Measurements from ENCODE around the gene C12orf42.

Gene C12orf42

DNA sequence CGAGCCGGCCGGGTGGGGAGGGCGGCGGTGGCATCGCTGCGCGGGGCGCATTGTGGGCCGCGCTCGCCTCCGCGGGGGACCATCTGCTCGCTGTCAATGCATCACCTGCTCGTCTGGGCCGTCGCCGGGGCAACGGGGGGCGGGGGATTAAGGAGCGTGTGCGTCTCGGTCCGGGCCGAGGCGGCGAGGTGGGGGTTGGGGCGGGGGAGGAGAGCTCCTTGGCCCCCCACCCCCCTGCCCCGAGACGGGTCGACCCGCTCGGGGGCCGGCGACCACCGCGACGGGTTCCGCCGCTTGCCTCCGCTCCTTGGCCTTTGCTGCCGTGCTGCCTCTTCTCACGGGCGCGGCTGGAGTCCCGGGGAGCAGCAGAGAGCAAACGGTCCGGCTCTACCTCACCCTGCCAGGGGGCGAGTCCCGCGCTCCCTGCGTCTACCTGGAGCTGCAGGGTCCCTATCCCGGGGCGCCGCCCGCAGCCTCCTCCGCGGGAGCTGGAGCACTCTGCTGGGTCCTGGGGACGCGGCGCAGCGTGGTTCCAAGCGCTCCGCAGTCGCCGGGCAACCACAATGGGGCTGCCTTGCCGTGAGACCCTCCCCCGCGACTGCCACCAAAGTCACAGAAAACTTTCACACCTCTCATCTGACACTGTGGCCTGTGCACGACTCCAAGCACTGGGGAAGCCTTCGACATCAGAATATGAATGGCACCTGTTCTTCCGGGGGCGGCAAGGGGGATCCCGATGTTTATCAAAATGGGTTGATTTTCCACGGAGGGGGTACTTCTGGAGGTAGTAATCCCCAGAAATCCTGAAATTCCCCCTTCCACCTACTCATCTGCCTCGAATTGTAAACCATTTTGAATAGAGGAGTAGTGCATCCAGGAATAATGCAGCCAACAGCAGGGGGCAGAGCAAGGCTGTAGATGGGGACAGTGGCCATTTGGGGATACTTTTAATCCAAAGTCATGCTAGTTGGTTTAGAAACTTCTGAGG is at the start of gene C12orf42:
Gene C12orf42 (minus strand): TSS at position 500 of the 988 bp plus-strand sequence. CDS start 17,542 bp downstream, outside the sequence.
- in situ Hi-C loops (cut with HindIII; ENCODE audit: low pct_ligation_motif_present, low pct_unique_long_range_greater_than_20kb, low sequenced_read_pairs): no loop called here
- DNase-seq: peak; percentile 58

DNA sequence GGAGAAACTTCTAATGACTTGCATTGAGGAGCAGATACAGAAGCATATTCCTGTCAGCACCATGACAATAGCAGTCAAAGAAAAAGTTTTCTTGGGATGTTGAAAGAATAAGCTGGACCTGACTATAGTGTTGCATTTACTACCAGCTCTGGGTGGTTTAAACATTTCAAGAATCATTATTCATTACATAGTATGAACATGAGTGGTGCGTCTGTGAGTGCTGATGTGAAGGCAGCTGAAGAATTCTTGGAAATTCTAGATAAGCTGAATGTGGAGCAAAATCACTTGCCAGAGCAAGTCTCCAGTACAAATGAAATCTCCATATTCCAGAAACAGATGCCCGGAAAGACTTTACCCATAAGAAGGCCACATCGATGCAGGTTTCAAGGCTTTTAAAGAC is 46.3 kb upstream of the C12orf42 start:
- no peak for DNase-seq
- in situ Hi-C loops (cut with HindIII; ENCODE audit: low pct_ligation_motif_present, low pct_unique_long_range_greater_than_20kb, low sequenced_read_pairs): no loop called here

DNA sequence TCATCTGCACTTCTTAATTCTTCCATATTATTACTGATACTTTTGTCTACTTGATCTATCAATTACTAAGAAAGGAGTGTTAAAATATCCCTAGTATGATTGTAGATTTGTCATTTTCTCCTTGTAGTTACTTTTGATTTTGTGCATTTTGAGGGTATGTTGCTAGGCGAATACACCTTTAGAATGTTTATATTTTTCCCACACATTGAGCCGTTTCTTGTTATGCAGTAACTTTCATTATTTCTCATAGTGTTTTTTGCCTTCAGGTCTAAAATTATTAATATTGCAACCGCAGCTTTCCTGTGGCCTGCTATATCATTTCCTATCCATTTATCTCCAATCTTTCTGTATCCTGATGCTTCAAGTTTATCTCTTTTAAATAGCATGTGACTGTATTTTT is 44.6 kb upstream of the C12orf42 start:
- no peak for DNase-seq
- in situ Hi-C loops (cut with HindIII; ENCODE audit: low pct_ligation_motif_present, low pct_unique_long_range_greater_than_20kb, low sequenced_read_pairs): no loop called here

DNA sequence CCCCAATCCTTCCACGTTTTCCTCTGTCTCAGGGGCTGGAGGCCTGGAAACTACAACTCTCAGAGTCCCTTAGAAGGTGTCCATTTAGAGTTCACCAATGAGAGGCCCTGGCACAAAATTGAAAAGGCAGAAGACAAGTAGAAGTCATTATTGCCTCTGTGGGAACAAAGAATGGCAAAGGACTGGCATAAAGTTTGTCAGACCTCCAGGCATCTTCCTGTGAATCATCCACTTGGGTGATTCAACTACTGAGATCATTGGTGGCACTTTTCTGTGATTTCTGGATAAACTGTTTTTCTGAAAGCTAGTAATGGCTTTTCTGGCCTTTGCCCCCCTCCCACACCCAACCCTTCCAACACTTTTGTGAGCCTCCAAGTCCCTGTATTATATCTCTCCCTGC is 42.6 kb upstream of the C12orf42 start:
- in situ Hi-C loops (cut with HindIII; ENCODE audit: low pct_ligation_motif_present, low pct_unique_long_range_greater_than_20kb, low sequenced_read_pairs): no loop called here
- DNase-seq: no peak

DNA sequence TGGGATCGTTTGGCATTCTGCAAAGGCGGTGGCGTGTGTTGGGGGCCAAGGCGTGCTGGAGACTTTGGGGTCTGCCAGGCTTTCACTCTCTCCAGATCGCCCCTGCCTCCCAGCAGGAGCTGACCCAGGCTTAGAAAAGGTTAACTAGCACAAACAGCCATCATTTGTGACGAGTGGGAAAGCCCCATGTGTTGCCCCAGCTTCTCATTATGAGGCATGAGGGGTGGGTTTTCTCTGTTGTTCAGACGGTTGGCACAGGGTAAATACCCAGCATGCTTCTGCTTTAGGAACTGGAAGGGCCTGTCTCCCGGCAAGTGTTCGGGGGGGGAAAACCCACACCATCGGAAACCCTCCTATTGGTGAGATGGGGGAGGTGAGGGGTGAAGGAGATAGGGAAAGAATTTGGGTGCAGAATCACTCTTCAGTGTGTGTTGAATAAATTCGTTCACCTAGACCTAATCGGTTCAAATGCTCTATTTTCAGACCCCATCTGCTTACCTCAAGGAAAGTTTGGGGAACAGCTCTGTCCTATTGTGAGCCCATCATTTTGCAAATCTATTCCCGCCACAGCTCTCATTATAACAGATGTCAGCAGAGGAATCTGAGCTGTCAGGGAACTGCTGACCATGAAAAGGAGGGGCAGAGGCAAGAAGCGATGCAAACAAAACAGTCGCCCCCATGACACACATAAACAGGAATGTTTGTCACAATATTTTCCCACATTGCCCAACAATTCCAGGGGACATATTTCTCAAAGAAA is 34.7 kb upstream of the C12orf42 start:
- in situ Hi-C loops (cut with HindIII; ENCODE audit: low pct_ligation_motif_present, low pct_unique_long_range_greater_than_20kb, low sequenced_read_pairs): no loop called here
- DNase-seq: no peak

DNA sequence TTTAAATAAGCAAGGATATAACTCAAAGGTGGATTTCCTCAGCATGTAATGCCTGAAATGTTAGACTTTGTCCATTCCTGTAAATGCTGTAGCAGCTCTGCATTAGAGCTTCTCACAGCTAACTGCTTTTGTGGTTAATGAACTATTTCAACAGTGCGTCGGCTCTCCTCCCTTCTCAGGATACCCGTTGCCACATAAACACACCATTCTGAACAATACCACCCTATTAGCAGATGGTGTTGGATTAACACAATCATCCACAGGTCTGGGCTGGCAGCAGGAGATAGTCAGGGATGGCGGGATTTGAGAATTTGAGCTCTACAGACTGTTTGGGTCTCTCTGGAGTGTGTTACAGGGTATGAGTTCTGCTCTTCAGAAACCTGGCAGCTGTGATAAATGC is 33.5 kb upstream of the C12orf42 start:
- no peak for DNase-seq
- in situ Hi-C loops (cut with HindIII; ENCODE audit: low pct_ligation_motif_present, low pct_unique_long_range_greater_than_20kb, low sequenced_read_pairs): no loop called here

DNA sequence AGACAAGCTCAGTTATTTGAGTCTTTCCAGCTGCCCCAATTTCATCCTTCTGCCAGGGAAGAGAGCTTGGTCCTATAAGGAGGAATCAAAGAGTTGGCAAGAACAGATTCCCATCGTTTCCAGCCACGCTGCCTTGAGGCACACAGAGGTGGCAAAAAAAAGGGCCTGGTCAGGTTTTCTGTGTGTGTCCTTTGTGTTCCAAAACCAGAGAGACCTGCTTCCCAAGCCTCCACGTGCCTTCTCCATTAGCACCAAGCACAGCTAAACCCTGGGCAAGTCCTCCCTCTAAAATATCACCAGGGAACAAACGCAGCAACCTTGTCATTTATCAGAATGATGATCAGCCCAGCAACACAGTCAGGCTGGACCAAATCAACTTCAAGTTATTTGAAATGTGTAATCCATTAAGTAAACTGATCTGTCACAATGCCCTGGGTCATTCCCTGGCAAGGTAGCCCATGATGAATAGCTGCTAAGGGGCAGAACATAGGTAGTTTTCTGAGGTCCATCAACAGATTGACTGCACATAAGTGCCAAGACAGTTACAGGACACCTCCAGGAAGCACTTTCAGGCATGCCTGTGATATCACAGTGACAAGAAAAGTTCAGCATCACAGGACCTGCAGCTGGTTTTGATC is 28.6 kb upstream of the C12orf42 start:
- no peak for DNase-seq
- in situ Hi-C loops (cut with HindIII; ENCODE audit: low pct_ligation_motif_present, low pct_unique_long_range_greater_than_20kb, low sequenced_read_pairs): no loop called here

DNA sequence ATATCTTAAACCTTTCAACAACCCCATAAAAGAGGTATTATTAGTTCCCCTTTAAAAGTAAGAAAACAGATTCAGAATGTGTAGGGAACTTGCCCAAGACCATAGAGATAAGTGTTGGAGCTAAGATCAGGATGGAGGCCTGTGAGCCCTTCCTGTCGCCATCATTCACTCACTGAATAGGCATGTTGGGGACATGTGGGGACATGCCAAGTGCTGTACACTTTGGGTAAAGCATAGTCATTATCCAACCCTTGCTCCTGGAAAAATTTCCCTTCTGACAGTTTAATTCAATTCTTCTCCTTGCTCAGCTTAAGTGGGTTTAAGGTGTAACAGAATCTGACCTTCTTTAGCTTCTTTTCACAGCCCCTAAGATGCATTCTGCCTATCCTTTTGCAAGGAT is 28.0 kb upstream of the C12orf42 start:
- in situ Hi-C loops (cut with HindIII; ENCODE audit: low pct_ligation_motif_present, low pct_unique_long_range_greater_than_20kb, low sequenced_read_pairs): no loop called here
- no peak for DNase-seq

DNA sequence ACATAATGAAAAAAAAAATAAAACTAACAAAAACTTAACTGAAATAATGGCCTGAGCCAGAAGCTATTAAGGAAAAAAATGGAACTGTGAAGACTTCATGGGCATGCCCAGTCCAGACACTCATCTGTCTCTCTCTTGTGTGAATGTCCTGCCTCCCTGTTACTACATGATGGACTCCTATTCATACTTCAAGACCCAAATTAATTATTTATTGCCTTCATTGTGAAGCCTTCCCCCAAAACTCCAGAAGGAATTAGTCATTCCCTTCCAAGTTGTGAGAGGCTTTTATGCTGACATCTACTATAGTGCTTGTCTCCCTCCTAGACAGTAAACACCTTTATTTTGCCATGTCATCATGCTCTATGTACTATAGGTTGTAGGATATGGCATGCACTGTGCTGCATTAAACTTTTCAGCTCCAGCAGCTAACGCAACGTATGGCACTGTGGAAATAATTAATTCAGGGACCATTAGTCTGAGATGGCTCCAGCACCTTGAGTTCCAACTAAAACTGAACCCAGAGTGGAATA is 25.0 kb upstream of the C12orf42 start:
- DNase-seq: no peak
- in situ Hi-C loops (cut with HindIII; ENCODE audit: low pct_ligation_motif_present, low pct_unique_long_range_greater_than_20kb, low sequenced_read_pairs): no loop called here

DNA sequence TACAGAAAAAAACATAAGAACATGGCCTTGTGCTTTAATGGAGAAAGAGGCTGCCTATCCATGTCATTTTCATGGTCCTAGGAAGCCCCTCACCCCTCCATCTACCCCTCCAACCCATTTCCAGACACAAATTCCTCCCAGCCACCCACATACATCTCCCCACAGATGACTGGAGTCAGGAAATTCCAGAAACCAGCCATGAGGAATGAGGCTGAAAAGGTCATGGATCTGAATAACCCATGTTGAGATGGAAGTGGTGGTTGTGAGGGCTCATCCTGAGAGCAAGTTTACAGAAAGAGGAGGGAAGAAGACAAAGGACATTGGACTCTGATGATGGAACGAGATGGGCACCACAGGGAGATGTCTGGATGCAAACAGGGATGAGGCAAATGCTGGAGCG is 23.9 kb upstream of the C12orf42 start:
- DNase-seq: no peak
- in situ Hi-C loops (cut with HindIII; ENCODE audit: low pct_ligation_motif_present, low pct_unique_long_range_greater_than_20kb, low sequenced_read_pairs): no loop called here

DNA sequence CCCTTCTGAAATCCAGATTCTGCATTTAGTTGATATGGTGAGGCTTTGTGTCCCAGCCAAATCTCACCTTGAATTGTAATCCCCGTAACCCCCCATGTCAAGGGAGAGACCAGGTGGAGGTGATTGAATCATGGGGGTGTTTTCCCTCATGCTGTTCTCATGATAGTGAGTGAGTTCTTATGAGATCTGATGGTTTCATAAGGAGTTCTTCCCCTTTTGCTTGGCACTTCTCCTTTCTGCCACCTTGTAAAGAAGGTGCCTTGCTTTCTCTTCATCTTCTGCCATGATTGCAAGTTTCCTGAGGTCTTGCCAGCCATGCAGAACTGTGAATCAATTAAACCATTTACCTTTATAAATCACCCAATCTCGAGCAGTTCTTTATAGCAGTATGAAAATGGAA is 23.1 kb upstream of the C12orf42 start:
- DNase-seq: no peak
- in situ Hi-C loops (cut with HindIII; ENCODE audit: low pct_ligation_motif_present, low pct_unique_long_range_greater_than_20kb, low sequenced_read_pairs): no loop called here

DNA sequence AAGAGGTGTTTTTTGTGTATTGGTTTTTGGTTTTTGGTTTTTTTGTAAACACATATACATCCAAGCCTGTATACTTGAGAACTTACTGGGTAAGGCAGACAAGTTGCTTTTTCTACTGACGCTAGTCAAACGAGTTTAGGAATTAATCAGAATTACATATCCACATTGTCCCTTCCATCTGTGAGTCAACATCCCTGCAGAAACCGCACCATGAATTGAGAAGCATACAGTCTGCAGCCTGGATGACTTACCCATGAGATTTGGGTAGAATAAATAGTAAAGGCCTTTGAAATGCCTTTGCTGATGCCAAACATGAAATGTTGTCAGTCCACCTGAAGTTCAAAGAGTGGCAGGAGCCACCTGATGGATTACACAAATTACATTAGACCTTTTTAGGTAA is 21.4 kb upstream of the C12orf42 start:
- DNase-seq: no peak
- in situ Hi-C loops (cut with HindIII; ENCODE audit: low pct_ligation_motif_present, low pct_unique_long_range_greater_than_20kb, low sequenced_read_pairs): no loop called here

DNA sequence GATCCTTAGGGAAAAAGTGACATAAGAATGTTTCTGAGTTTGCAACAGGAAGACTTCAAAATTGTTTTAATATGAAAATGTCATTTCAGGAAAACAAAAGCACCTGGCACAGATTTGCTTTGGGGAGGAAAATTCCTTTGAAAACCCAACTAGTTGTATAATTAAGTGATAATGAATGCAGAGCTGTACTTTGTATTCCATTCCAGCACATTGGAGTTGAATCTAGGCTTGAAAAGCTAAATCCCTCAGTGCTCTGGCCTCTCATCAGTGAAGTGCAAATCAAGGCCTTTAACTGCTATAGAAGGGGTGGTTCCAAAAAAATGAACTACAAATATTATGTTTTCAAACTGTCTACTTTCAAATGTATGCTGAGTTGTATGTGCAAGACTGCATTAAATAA is 19.6 kb upstream of the C12orf42 start:
- no peak for DNase-seq
- in situ Hi-C loops (cut with HindIII; ENCODE audit: low pct_ligation_motif_present, low pct_unique_long_range_greater_than_20kb, low sequenced_read_pairs): no loop called here

DNA sequence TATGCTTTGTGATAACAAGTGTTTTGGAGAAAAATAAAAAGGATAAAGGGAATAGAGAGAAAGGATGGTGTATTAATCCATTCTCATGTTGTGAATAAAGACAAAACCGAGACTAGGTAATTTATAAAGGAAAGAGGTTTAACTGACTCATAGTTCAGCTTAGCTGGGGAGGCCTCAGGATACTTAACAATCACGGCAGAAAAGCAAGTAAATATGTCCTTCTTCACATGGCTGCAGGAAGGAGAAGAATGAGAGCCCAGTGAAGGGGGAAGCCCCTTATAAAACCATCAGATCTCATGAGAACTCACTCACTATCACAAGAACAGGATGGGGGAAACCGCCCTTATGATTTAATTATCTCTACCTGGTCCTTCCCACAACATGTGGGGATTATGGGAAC is 18.1 kb upstream of the C12orf42 start:
- DNase-seq: no peak
- in situ Hi-C loops (cut with HindIII; ENCODE audit: low pct_ligation_motif_present, low pct_unique_long_range_greater_than_20kb, low sequenced_read_pairs): no loop called here

DNA sequence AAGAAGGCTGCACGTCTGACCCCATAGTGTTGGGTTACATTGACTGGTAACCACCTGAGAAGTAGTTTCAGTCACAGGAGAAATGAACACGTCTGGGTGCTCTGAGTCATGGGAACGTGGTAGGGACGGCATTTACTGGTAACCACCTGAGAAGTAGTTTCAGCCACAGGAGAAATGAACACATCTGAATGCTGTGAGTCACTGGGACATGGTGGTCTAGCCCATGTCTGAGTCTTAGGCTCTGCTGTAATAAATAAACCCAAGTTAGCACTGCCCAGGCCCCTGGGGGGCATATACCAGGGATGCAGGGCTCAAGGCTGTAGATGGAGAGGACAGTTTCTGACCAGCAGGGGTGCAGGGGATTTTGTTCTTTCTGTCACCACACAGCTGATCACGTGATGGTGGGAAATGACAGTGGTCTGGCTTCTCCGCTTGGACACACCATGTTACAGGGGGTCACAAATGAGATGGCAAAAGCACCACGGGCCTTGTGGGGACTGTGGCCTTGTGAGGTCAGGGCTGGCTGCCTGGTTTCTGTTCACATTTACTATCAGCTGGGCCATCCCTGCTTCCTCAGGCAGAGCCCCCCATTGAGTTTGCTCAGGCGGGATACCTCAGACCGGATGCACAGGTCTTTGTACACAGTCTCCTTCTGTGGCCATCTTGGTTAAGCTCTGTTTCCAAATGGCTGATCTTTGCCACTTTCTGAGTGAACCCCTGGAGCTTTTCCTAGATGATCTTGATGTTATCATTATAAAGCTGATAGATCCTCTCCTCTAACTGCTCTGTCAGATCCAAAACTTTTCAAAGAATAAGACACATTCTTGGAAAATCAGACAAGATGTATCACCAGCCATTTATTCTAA is 9.8 kb upstream of the C12orf42 start:
- DNase-seq: no peak
- in situ Hi-C loops (cut with HindIII; ENCODE audit: low pct_ligation_motif_present, low pct_unique_long_range_greater_than_20kb, low sequenced_read_pairs): no loop called here

DNA sequence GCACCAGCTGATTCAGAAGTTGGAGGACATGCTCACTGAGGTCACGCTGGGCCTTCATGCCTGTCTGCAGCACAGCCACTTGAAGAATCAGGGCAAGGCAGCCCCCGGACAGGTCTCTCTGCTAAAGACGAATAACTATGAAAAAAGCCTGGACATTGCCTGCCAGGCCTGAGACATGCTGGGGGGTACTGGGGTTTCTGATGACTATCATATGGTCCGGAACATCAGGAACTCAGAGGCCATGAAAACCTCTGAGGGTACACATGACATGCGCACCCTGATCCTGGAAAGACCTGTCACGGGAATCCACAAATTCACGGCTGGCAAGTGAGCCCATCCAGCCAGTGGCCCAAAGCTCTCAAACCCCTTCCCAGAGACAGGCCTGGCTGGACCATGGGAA is 8.8 kb upstream of the C12orf42 start:
- in situ Hi-C loops (cut with HindIII; ENCODE audit: low pct_ligation_motif_present, low pct_unique_long_range_greater_than_20kb, low sequenced_read_pairs): no loop called here
- no peak for DNase-seq

DNA sequence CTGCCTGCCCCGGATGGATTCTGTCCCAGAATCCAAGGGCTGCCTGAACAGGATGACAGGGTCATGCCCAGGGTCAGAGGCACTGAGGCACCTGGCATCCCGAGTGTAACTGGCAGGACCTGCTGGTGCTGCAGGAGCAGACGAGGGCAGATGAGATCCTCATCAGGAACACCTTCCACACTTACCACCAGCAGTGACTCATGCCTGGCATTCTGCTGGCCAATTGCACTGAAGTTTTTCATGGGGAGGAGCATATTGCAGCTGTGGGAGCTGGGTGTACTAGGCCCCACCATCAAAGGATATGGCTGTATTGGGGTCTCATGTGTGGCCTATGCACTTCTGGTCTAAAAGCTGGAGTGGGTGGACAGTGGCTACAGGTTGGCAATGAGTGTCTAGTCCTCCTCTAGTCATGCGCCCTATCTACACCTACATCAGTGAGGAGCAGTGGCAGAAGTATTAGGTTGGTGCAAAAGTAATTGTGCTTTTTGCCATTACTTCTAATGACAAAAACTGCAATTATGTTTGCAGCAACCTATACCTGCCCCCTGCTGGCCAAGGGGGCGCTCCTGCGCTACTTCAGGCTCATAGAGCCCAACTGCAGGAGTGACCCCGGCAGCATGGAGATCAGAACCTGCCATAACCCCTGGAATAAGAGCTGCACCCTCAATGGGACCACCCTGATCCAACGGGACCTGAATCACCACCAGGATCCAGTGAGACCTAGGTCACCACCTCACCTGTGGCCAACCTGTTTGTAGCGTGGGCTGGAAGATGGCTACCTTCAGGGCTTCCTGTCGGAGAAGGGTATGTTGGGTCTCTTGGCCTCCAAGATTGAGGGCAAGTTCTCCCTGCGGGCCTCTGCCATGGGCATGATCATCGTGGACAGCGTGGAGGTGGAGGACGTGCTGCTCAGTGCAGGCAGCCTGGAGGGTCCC is 8.0 kb upstream of the C12orf42 start:
- in situ Hi-C loops (cut with HindIII; ENCODE audit: low pct_ligation_motif_present, low pct_unique_long_range_greater_than_20kb, low sequenced_read_pairs): no loop called here
- peak; percentile 32 for DNase-seq
